ENCODE measurements around the gene EIF2S3. TPM values are rescaled to one million over a fixed set of nuclear protein-coding genes. Genes with fewer than 3 reads are reported as not detected.

Gene EIF2S3
- total and polyA plus RNA-seq, 2 of the 4 experiments (the other 2 are of a cell fraction): 97.9 to 416 TPM

- Histone ChIP-seq H3K27ac (ENCODE audit: insufficient read depth, low read length) (peak overlapping the region; percentile 71), H3K4me3 (ENCODE audit: insufficient read depth, low read depth, low read length) (peak overlapping the region; percentile 85), H2BK15ac (ENCODE audit: low read depth, low read length) (peak overlapping the region; percentile 50; the same call in 1 of the 3 replicates), H3K9ac (ENCODE audit: low read depth, low read length) (peak overlapping the region; percentile 95; the same call in 1 of the 2 replicates), H4K20me1 (ENCODE audit: insufficient read depth, low read length) (no peaks in the 10 kb centered on the region), H3K4ac (ENCODE audit: low read depth, low read length) (peak overlapping the region; percentile 88; the same call in 1 of the 2 replicates), H3K23ac (ENCODE audit: low read depth, low read length) (no peak overlapping the region), H2AK9ac (replicated peaks; ENCODE audit: low read depth, low read length, poor library complexity) (no peak overlapping the region), H3K9me3 (ENCODE audit: control insufficient read depth, insufficient read depth, low read length) (no peaks in the 10 kb centered on the region), H3K36me3 (ENCODE audit: control insufficient read depth, insufficient read depth, low read length) (no peaks in the 10 kb centered on the region), H3K56ac (ENCODE audit: extremely low read depth, insufficient read depth, low read length) (peak overlapping the region; percentile 64), H4K5ac (ENCODE audit: low read depth, low read length) (peak overlapping the region; percentile 99; the same call in 1 of the 2 replicates), H3K4me1 (ENCODE audit: control insufficient read depth, insufficient read depth, low read length) (no peaks in the 10 kb centered on the region), H2BK5ac (ENCODE audit: low read depth, low read length, poor library complexity, severe bottlenecking) (peak overlapping the region; percentile 94), H3K9me1 (ENCODE audit: insufficient read depth, low read length) (no peaks in the 10 kb centered on the region), H4K91ac (ENCODE audit: insufficient read depth, low read depth, low read length) (peak overlapping the region; percentile 71), H2BK20ac (ENCODE audit: low read depth, low read length) (0 out of 2 replicates have a peak overlapping the region, but pooled peaks have one; percentile 42), H3K4me2 (ENCODE audit: low read depth, low read length) (peak overlapping the region; percentile 88; the same call in 1 of the 2 replicates), H4K8ac (ENCODE audit: low read depth in 2 of 2, low read length in 2 of 2) (peak overlapping the region; percentile 64 to 95), H2BK120ac (ENCODE audit: low read depth, low read length) (no peak overlapping the region), H3K18ac (ENCODE audit: low read depth, low read length) (peak overlapping the region; percentile 99; the same call in 1 of the 2 replicates), H3K79me1 (ENCODE audit: low read depth in 1 of 2, low read length in 2 of 2) (peaks cover 0 to 3% of the 10 kb centered on the region in 2 experiments; a peak in 1 of 4 replicates), H2AFZ (replicated peaks; ENCODE audit: low read length, poor library complexity) (no peak overlapping the region), H3K14ac (replicated peaks; ENCODE audit: low read depth, low read length) (peak overlapping the region; percentile 91; the same call in 1 of the 2 replicates), H2AK5ac (ENCODE audit: low read depth, low read length) (no peak overlapping the region), H3K27me3 (ENCODE audit: control insufficient read depth, insufficient read depth, low read length) (peaks cover 2% of the 10 kb centered on the region)
- ATAC-seq (ENCODE audit: low read depth): no peak
- ChIA-PET CTCF (interaction anchor here (1.9 kb wide), 1 partner anchor 28 kb away, joined by 12 read pairs; the partner anchor contains the start of gene EIF2S3), POLR2A (ENCODE audit: unreplicated experiment) (no interaction called here)
- 12% methylated on average over 5 of the region's 13 CpGs; no CpG with 5 or more reads in 1 of the 2 experiments for WGBS, 2 experiments (ENCODE audit: extremely low coverage in 2 of 2, insufficient read length in 1 of 2)
- TF ChIP-seq USF2 (IDR thresholded peaks at IDR 0.05; ENCODE audit: low read depth, low read length) (no peak), RCOR1 (IDR thresholded peaks at IDR 0.05; ENCODE audit: insufficient replicate concordance, low read length) (no peak), BHLHE40 (IDR thresholded peaks at IDR 0.05; ENCODE audit: low read depth, low read length) (no peak), ELK1 (IDR thresholded peaks at IDR 0.05; ENCODE audit: borderline replicate concordance, low read depth, low read length) (no peak), RAD21 (IDR thresholded peaks at IDR 0.05; ENCODE audit: low read length) (no peak), NFE2L2 (IDR thresholded peaks at IDR 0.05; ENCODE audit: low read depth, low read length) (no peak), MXI1 (IDR thresholded peaks at IDR 0.05; ENCODE audit: borderline replicate concordance, low read depth, low read length) (no peak), SMC3 (IDR thresholded peaks at IDR 0.05; ENCODE audit: low read depth, low read length) (no peak), MAZ (IDR thresholded peaks at IDR 0.05; ENCODE audit: borderline replicate concordance, low read depth, low read length) (no peak), CHD1 (IDR thresholded peaks at IDR 0.05; ENCODE audit: low read depth, low read length) (no peak), FOS (IDR thresholded peaks at IDR 0.05; ENCODE audit: low read depth, low read length) (no peak), RFX5 (IDR thresholded peaks at IDR 0.05; ENCODE audit: low read depth, low read length) (no peak), CTCF (conservative IDR thresholded peaks at IDR 0.05; ENCODE audit: low read depth, low read length) (no peak), POLR2A (IDR thresholded peaks at IDR 0.05; ENCODE audit: low read depth, low read length) (no peak), MAFK (IDR thresholded peaks at IDR 0.05; ENCODE audit: low read depth, low read length) (no peak), CEBPB (IDR thresholded peaks at IDR 0.05; ENCODE audit: low read depth, low read length) (no peak)
- BruUV-seq (replicated peaks): no TSS peak
- DNase-seq: no peak
- dilution Hi-C loops (cut with HindIII; ENCODE audit: low sequenced_read_pairs, unreplicated experiment): no loop called here
- in situ Hi-C loops (cut with MboI; ENCODE audit: low sequenced_read_pairs): no loop called here
- intact Hi-C loops (cut with micrococcal nuclease): loop anchor here (5.0 kb wide), 1 partner anchor 244 kb away; the partner anchor contains the start of gene SAT1
Observed at GRCh38 chrX:24026432-24026831, 28.3 kb upstream of the EIF2S3 start.
